HepG2 (cell line): ENCODE results near the gene MICB. TPM values are rescaled to one million over a fixed set of nuclear protein-coding genes. Genes with fewer than 3 reads are reported as not detected.

Experiments
- CBX1 ChIP-seq: IDR thresholded peaks from one replicate; pipeline ENCODE4 v1.6.1; 2016; ENCODE audit warnings: antibody characterized with exemption, low read depth
- HNRNPL ChIP-seq: fragments of 200-400 bp; formaldehyde crosslinking; IDR thresholded peaks from 2 replicates; pipeline ENCODE4 v1.6.1; 2017; ENCODE audit warnings: mild to moderate bottlenecking, low read depth, low read length
- RBFOX2 ChIP-seq: fragments of 200-400 bp; formaldehyde crosslinking; IDR thresholded peaks from 2 replicates; pipeline ENCODE4 v1.6.1; 2017; ENCODE audit warnings: low read depth, mild to moderate bottlenecking, low read length
- REPIN1 ChIP-seq: sonication (generic); formaldehyde crosslinking; IDR thresholded peaks from 2 replicates; pipeline ENCODE4 v1.8.0; 2022; ENCODE audit warnings: missing genetic modification reagents, low read depth, mild to moderate bottlenecking, borderline replicate concordance
- RFXANK ChIP-seq: IDR thresholded peaks from 2 replicates; pipeline ENCODE4 v1.6.1; 2016
- ZNF343 ChIP-seq: sonication (generic); formaldehyde crosslinking; IDR thresholded peaks from 2 replicates; pipeline ENCODE4 v1.4.0; 2020; ENCODE audit warnings: mild to moderate bottlenecking, missing genetic modification reagents
- ZNF354B ChIP-seq: sonication (generic); formaldehyde crosslinking; IDR thresholded peaks from 2 replicates; pipeline ENCODE4 v1.8.0; 2022; ENCODE audit warnings: mild to moderate bottlenecking, missing genetic modification reagents
- ZNF773 ChIP-seq: sonication (generic); formaldehyde crosslinking; IDR thresholded peaks from 2 replicates; pipeline ENCODE4 v1.4.0; 2020; ENCODE audit warnings: missing genetic modification reagents, borderline replicate concordance
- polyA plus RNA-seq, 8 experiments: library from polyadenylated mRNA; depleted of rRNA in 3 of 8; stranded (reverse) in 7 of 8; unstranded in 1 of 8; fragments of >200 nt; fragmentation: Illumina TruSeq in 4 of 8; extraction: Trizol in 4 of 8; gene quantifications; 2 replicates each; pipeline versions ENCODE4 v1.2.1 to v1.2.3, GENCODE V29; 2011 to 2016; ENCODE audit warnings: low read depth in 4 of 8, missing spikeins in 1 of 8, mixed read lengths in 1 of 8; ENCODE audit not compliant: insufficient read depth in 1 of 8
- total RNA-seq, 5 experiments: library from RNA; depleted of rRNA; stranded (reverse); fragments of >200 nt; fragmentation: Illumina TruSeq; extraction: Trizol; gene quantifications; 2 replicates each; pipeline ENCODE4 v1.2.3, GENCODE V29; 2016; ENCODE audit warnings: low read depth in 1 of 5
- TF ChIP-seq, protein P1 (sequence below): sonication (generic); formaldehyde crosslinking; IDR thresholded peaks from 2 replicates; pipeline ENCODE4 v1.5.0; 2020; ENCODE audit warnings: missing genetic modification reagents, mild to moderate bottlenecking, borderline replicate concordance
- TF ChIP-seq, protein P2 (sequence below): sonication (generic); formaldehyde crosslinking; IDR thresholded peaks from 2 replicates; pipeline ENCODE4 v1.4.0; 2020; ENCODE audit warnings: missing genetic modification reagents, borderline replicate concordance
- TF ChIP-seq, protein P3 (sequence below): sonication (generic); formaldehyde crosslinking; IDR thresholded peaks from 2 replicates; pipeline ENCODE4 v1.5.0; 2020; ENCODE audit warnings: missing genetic modification reagents
- TF ChIP-seq, protein P4 (sequence below): sonication (generic); formaldehyde crosslinking; IDR thresholded peaks from 2 replicates; pipeline ENCODE4 v1.5.1; 2020; ENCODE audit warnings: mild to moderate bottlenecking, missing genetic modification reagents, borderline replicate concordance
- TF ChIP-seq, protein P5 (sequence below): sonication (generic); formaldehyde crosslinking; IDR thresholded peaks from 2 replicates; pipeline ENCODE4 v1.5.0; 2020; ENCODE audit warnings: mild to moderate bottlenecking, missing genetic modification reagents
- TF ChIP-seq, protein P6 (sequence below): sonication (generic); formaldehyde crosslinking; IDR thresholded peaks from 2 replicates; pipeline ENCODE4 v1.4.0; 2020; ENCODE audit warnings: mild to moderate bottlenecking, missing genetic modification reagents

MICB gene
- total and polyA plus RNA-seq, 2 of the 13 experiments (the other 11 are each of a cell fraction or from before 2014, with no cell fraction given) = 12.5 to 12.8 TPM

DNA sequence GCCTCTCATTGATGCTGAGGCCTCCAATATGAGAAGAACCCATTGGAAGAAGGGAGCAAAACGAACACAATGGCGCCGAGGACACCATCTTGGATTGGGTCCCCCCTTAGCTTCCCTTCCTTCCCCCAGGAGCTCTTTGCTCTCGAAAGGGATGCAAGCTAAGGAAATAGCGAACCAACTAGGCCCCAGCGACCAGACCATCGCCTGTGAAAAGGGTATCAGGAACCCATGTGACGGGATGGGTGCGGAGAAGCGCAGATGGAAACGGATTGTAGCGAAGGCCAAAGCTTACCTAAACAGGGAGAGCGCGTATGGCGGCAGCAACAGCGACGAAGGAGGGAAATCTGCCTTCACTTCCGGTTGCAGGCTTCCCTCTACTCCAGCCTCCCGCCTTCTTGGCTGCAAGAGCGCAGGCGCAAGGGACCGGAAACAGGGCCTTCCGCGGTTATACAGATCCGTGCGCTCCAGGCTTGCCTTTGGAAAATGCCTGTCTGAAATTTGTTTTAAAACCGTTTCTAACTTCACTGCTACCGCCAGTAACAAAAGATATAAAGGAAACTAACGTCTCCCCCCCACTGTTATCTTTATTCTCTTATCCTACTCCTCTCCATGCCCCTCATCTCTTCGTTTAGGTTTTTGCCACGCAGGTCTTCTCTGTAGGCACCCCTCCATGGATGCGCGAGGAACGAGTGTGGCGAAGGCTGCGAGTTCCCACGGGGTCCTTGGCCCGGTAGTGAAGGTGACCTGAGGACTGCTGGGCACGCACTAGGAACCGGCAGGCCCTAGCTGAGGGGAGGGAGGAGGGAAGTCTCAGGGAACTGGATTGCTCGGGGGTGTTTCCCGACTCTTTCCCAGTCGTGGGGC is 43.9 kb downstream of the MICB start, which contains the start of gene DDX39B (continued):
- TF ChIP-seq ZNF354B (CRISPR knock-in tag) (0 out of 2 replicates have a peak, but pooled peaks have one; percentile 71), ZNF773 (CRISPR knock-in tag) (peak; percentile 64; the same call in 1 of the 2 replicates), REPIN1 (no peak), HNRNPL (0 out of 2 replicates have a peak, but pooled peaks have one; percentile 71), ZNF343 (CRISPR knock-in tag) (peak; percentile 92), RFXANK (CRISPR knock-in tag) (no peak; the same call in 1 of the 2 replicates), CBX1 (peak; percentile 33), RBFOX2 (peak; percentile 78)
- TF ChIP-seq, protein P1, sequence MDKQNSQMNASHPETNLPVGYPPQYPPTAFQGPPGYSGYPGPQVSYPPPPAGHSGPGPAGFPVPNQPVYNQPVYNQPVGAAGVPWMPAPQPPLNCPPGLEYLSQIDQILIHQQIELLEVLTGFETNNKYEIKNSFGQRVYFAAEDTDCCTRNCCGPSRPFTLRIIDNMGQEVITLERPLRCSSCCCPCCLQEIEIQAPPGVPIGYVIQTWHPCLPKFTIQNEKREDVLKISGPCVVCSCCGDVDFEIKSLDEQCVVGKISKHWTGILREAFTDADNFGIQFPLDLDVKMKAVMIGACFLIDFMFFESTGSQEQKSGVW (CRISPR knock-in tag) = no peak
- TF ChIP-seq, protein P2, sequence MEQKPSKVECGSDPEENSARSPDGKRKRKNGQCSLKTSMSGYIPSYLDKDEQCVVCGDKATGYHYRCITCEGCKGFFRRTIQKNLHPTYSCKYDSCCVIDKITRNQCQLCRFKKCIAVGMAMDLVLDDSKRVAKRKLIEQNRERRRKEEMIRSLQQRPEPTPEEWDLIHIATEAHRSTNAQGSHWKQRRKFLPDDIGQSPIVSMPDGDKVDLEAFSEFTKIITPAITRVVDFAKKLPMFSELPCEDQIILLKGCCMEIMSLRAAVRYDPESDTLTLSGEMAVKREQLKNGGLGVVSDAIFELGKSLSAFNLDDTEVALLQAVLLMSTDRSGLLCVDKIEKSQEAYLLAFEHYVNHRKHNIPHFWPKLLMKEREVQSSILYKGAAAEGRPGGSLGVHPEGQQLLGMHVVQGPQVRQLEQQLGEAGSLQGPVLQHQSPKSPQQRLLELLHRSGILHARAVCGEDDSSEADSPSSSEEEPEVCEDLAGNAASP (CRISPR knock-in tag) = peak; percentile 95
- TF ChIP-seq, protein P3, sequence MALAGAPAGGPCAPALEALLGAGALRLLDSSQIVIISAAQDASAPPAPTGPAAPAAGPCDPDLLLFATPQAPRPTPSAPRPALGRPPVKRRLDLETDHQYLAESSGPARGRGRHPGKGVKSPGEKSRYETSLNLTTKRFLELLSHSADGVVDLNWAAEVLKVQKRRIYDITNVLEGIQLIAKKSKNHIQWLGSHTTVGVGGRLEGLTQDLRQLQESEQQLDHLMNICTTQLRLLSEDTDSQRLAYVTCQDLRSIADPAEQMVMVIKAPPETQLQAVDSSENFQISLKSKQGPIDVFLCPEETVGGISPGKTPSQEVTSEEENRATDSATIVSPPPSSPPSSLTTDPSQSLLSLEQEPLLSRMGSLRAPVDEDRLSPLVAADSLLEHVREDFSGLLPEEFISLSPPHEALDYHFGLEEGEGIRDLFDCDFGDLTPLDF (CRISPR knock-in tag) = peak; percentile 98
- TF ChIP-seq, protein P4, sequence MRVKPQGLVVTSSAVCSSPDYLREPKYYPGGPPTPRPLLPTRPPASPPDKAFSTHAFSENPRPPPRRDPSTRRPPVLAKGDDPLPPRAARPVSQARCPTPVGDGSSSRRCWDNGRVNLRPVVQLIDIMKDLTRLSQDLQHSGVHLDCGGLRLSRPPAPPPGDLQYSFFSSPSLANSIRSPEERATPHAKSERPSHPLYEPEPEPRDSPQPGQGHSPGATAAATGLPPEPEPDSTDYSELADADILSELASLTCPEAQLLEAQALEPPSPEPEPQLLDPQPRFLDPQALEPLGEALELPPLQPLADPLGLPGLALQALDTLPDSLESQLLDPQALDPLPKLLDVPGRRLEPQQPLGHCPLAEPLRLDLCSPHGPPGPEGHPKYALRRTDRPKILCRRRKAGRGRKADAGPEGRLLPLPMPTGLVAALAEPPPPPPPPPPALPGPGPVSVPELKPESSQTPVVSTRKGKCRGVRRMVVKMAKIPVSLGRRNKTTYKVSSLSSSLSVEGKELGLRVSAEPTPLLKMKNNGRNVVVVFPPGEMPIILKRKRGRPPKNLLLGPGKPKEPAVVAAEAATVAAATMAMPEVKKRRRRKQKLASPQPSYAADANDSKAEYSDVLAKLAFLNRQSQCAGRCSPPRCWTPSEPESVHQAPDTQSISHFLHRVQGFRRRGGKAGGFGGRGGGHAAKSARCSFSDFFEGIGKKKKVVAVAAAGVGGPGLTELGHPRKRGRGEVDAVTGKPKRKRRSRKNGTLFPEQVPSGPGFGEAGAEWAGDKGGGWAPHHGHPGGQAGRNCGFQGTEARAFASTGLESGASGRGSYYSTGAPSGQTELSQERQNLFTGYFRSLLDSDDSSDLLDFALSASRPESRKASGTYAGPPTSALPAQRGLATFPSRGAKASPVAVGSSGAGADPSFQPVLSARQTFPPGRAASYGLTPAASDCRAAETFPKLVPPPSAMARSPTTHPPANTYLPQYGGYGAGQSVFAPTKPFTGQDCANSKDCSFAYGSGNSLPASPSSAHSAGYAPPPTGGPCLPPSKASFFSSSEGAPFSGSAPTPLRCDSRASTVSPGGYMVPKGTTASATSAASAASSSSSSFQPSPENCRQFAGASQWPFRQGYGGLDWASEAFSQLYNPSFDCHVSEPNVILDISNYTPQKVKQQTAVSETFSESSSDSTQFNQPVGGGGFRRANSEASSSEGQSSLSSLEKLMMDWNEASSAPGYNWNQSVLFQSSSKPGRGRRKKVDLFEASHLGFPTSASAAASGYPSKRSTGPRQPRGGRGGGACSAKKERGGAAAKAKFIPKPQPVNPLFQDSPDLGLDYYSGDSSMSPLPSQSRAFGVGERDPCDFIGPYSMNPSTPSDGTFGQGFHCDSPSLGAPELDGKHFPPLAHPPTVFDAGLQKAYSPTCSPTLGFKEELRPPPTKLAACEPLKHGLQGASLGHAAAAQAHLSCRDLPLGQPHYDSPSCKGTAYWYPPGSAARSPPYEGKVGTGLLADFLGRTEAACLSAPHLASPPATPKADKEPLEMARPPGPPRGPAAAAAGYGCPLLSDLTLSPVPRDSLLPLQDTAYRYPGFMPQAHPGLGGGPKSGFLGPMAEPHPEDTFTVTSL = peak; percentile 63; the same call in 1 of the 2 replicates
- TF ChIP-seq, protein P5, sequence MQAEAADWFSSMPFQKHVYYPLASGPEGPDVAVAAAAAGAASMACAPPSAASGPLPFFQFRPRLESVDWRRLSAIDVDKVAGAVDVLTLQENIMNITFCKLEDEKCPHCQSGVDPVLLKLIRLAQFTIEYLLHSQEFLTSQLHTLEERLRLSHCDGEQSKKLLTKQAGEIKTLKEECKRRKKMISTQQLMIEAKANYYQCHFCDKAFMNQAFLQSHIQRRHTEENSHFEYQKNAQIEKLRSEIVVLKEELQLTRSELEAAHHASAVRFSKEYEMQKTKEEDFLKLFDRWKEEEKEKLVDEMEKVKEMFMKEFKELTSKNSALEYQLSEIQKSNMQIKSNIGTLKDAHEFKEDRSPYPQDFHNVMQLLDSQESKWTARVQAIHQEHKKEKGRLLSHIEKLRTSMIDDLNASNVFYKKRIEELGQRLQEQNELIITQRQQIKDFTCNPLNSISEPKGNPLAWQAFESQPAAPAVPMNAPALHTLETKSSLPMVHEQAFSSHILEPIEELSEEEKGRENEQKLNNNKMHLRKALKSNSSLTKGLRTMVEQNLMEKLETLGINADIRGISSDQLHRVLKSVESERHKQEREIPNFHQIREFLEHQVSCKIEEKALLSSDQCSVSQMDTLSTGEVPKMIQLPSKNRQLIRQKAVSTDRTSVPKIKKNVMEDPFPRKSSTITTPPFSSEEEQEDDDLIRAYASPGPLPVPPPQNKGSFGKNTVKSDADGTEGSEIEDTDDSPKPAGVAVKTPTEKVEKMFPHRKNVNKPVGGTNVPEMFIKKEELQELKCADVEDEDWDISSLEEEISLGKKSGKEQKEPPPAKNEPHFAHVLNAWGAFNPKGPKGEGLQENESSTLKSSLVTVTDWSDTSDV (CRISPR knock-in tag) = no peak
- TF ChIP-seq, protein P6, sequence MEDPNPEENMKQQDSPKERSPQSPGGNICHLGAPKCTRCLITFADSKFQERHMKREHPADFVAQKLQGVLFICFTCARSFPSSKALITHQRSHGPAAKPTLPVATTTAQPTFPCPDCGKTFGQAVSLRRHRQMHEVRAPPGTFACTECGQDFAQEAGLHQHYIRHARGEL (CRISPR knock-in tag) = peak; percentile 41; the same call in 1 of the 2 replicates
